Measurements from ENCODE around the gene MAP3K5. TPM values are rescaled to one million over a fixed set of nuclear protein-coding genes. Genes with fewer than 3 reads are reported as not detected.

MAP3K5 gene
- total RNA-seq, 1 donor from 2014 or later, result 24.4 TPM

DNA sequence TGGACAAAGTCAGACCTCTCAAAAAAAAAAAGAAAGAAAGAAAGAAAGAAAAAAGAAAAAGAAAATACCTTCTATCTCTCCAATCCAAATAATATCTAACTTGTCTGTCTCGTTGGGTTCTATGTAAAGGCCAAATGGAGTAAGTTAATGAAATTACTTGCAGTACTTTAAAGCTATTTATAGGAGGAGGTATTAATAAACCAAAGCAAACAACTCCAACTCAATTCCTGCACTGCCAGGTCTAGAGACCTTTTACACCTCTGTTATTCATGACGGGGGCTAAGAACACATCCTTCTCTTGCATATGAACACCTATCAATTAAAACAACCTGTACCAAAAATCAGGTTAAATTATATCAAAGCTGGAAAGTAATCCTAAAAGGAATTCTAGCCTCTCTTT lies 80.6 kb downstream of the MAP3K5 start:
- DNase-seq (no peak), ATAC-seq (ENCODE audit: low read depth) (no peak)
- no peaks in the 10 kb centered on the region for H3K27me3 Mint-ChIP-seq
- H3K27ac Mint-ChIP-seq, result no peak overlapping the region
- H3K4me1 Mint-ChIP-seq, result peaks cover 28% of the 10 kb centered on the region
- TF ChIP-seq, protein P1, sequence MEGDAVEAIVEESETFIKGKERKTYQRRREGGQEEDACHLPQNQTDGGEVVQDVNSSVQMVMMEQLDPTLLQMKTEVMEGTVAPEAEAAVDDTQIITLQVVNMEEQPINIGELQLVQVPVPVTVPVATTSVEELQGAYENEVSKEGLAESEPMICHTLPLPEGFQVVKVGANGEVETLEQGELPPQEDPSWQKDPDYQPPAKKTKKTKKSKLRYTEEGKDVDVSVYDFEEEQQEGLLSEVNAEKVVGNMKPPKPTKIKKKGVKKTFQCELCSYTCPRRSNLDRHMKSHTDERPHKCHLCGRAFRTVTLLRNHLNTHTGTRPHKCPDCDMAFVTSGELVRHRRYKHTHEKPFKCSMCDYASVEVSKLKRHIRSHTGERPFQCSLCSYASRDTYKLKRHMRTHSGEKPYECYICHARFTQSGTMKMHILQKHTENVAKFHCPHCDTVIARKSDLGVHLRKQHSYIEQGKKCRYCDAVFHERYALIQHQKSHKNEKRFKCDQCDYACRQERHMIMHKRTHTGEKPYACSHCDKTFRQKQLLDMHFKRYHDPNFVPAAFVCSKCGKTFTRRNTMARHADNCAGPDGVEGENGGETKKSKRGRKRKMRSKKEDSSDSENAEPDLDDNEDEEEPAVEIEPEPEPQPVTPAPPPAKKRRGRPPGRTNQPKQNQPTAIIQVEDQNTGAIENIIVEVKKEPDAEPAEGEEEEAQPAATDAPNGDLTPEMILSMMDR (IDR thresholded peaks at IDR 0.05), result no peak
- H3K4me3 Mint-ChIP-seq, result no peak overlapping the region
- ChIA-PET POLR2A (interaction anchor here (0.5 to 1.2 kb wide), 2 partner anchors 37 to 81 kb away, joined by 3 read pairs; partner anchors contain the start of gene MAP3K5), CTCF (interaction anchor here (5.3 kb wide), 1 partner anchor 81 kb away, joined by 24 read pairs; the partner anchor contains the start of gene MAP3K5)
- intact Hi-C loops (cut with micrococcal nuclease), result no loop called here
- no peaks in the 10 kb centered on the region for H3K9me3 Mint-ChIP-seq
- H3K36me3 Mint-ChIP-seq (ENCODE audit: low read depth), result peaks cover 32% of the 10 kb centered on the region

DNA sequence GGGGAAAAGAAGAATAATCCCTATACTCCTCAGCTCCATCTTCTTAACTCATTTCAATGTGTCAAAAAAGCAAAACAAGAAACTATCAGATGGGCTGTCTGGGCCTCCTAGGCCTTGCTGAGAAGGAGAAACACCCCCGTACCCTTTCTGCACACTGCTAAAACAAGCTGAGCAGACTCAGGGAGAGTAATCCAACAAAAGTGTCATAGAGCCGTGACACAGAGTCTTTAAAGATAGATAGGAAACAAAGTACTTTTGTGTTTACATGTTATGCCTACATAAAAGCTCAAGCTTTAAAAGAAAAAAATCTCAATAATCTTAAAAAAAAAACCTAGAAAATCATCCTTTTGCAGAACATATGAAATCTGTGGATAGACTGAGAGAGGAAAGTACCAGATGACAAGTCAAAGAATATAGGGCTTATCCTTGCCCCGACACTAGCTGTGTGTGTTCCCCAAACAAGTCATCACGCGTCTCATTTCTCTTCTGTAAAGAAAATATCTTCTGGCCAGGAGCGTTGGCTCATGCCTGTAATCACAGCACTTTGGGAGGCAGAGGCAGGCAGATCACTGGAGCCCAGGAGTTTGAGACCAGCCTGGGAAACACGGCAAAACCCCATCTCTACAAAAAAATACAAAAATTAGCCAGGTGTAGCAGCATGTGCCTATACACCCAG lies 81.3 kb downstream of the MAP3K5 start:
- intact Hi-C loops (cut with micrococcal nuclease), result no loop called here
- no peak for DNase-seq
- peaks cover 21% of the 10 kb centered on the region for H3K4me1 Mint-ChIP-seq
- no peaks in the 10 kb centered on the region for H3K9me3 Mint-ChIP-seq
- no peaks in the 10 kb centered on the region for H3K27me3 Mint-ChIP-seq
- no peak overlapping the region for H3K4me3 Mint-ChIP-seq
- CTCF ChIA-PET, result interaction anchor here (1.0 to 5.3 kb wide), 2 partner anchors 67 to 81 kb away, joined by 3 to 24 read pairs; partner anchors contain the start of gene MAP3K5
- POLR2A ChIA-PET, result interaction anchor here (0.5 to 0.6 kb wide), 2 partner anchors 38 to 89 kb away, joined by 3 to 5 read pairs; no protein-coding TSS in a partner anchor
- no peak overlapping the region for H3K27ac Mint-ChIP-seq
- TF ChIP-seq, protein P1 (IDR thresholded peaks at IDR 0.05), result no peak
- no peak for ATAC-seq (ENCODE audit: low read depth)
- H3K36me3 Mint-ChIP-seq (ENCODE audit: low read depth), result peaks cover 37% of the 10 kb centered on the region

DNA sequence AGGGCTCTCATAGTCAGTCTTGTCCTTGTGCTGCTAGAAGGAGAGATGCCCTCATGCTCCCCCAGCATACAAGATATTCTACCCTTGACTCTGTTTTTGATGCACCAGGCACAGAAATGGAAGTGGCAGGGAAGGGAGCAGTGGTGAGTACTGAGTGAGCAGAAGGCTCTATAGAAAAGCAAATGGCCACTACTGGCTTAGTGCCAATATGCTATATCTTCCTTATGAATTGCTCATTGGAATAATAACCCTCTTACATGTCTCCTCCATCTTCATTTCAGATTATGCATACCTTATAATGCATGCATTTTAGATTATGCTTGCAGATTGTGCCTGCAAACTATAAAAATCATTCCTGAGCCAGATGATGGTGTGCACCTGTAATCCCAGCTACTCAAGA lies 82.8 kb downstream of the MAP3K5 start:
- peaks cover 11% of the 10 kb centered on the region for H3K4me1 Mint-ChIP-seq
- H3K9me3 Mint-ChIP-seq, result no peaks in the 10 kb centered on the region
- DNase-seq, result no peak
- CTCF ChIA-PET, result interaction anchor here (5.3 kb wide), 1 partner anchor 83 kb away, joined by 24 read pairs; the partner anchor contains the start of gene MAP3K5
- POLR2A ChIA-PET, result no interaction called here
- ATAC-seq (ENCODE audit: low read depth), result no peak
- H3K4me3 Mint-ChIP-seq, result no peak overlapping the region
- intact Hi-C loops (cut with micrococcal nuclease), result no loop called here
- TF ChIP-seq, protein P1 (IDR thresholded peaks at IDR 0.05), result no peak
- H3K27me3 Mint-ChIP-seq, result no peaks in the 10 kb centered on the region
- H3K27ac Mint-ChIP-seq, result no peak overlapping the region
- peaks cover 44% of the 10 kb centered on the region for H3K36me3 Mint-ChIP-seq (ENCODE audit: low read depth)

DNA sequence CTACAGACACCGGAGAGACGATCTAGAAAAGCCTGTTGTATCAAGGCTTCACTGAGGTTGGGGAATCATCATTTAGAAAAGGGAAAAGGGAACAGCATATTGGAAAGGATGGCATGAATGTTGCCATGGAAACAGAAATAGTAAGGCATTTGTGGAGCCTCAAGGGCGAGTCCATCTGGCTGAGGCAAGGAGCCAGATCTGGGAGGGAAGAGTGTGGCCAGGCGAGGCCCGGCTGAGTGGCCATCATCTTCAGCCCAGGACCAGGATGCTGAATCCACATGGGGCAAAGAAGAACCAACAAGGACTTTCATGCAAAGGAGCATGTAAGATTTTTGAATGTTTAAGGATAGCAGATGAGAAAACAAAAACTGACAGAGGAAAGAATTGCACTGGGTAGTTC lies 85.8 kb downstream of the MAP3K5 start:
- POLR2A ChIA-PET, result interaction anchor here (0.6 kb wide), 1 partner anchor 33 kb away, joined by 6 read pairs; no protein-coding TSS in a partner anchor
- ATAC-seq (ENCODE audit: low read depth) (no peak), DNase-seq (no peak)
- intact Hi-C loops (cut with micrococcal nuclease), result no loop called here
- H3K4me3 Mint-ChIP-seq, result no peak overlapping the region
- no peaks in the 10 kb centered on the region for H3K9me3 Mint-ChIP-seq
- no peaks in the 10 kb centered on the region for H3K27me3 Mint-ChIP-seq
- H3K36me3 Mint-ChIP-seq (ENCODE audit: low read depth), result peaks cover 42% of the 10 kb centered on the region
- H3K4me1 Mint-ChIP-seq, result peaks cover 14% of the 10 kb centered on the region
- H3K27ac Mint-ChIP-seq, result no peak overlapping the region
- TF ChIP-seq, protein P1 (IDR thresholded peaks at IDR 0.05), result no peak
- CTCF ChIA-PET, result interaction anchor here (1.0 kb wide), 1 partner anchor 17 kb away, joined by 3 read pairs; no protein-coding TSS in a partner anchor

DNA sequence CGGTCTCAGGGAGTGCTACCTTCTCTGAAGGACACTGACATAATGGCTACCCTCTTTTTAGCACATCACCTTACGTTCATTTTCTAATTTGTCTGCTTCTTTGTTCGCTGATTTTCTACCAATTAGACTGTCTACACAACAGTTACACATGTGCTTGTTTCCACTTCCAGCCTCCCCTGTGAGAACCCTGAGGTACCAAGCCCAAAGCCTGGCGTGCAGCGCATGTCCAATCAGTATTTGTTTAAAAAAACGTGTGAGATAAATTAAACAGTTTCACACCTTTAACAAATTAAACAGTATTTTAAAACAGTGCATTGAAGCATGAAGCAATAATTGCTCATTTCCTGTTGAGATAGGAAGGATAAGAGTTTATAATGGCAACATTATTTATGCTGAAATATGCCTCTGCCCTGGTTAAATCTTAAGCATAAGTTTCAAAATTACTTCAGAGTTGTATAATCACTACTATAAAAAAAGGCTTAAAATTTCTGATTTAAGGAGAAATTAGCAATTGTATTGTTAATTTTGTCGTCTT lies 88.9 kb downstream of the MAP3K5 start:
- ATAC-seq (ENCODE audit: low read depth), result no peak
- Mint-ChIP-seq H3K4me3 (no peak overlapping the region), H3K27me3 (no peaks in the 10 kb centered on the region), H3K27ac (no peak overlapping the region), H3K4me1 (peaks cover 15% of the 10 kb centered on the region), H3K36me3 (ENCODE audit: low read depth) (peaks cover 43% of the 10 kb centered on the region), H3K9me3 (no peaks in the 10 kb centered on the region)
- intact Hi-C loops (cut with micrococcal nuclease), result no loop called here
- CTCF ChIA-PET, result interaction anchor here (1.3 to 2.5 kb wide), 2 partner anchors 16 to 89 kb away, joined by 3 to 13 read pairs; partner anchors contain the start of gene MAP3K5
- POLR2A ChIA-PET, result no interaction called here
- TF ChIP-seq, protein P1 (IDR thresholded peaks at IDR 0.05), result no peak
- DNase-seq, result no peak
